D341Med (cell line): Measurements from ENCODE around the gene NAALADL2.
"Not testable (repeated sequence)": the region's sequence is repeated elsewhere in the genome, so short reads cannot be mapped to it uniquely, and the experiment has no call there.

Source experiments
- DNase-seq: peaks from one replicate; pipeline ENCODE4 v3.0.0; 2012; ENCODE audit warnings: low spot score

NAALADL2 gene

DNA sequence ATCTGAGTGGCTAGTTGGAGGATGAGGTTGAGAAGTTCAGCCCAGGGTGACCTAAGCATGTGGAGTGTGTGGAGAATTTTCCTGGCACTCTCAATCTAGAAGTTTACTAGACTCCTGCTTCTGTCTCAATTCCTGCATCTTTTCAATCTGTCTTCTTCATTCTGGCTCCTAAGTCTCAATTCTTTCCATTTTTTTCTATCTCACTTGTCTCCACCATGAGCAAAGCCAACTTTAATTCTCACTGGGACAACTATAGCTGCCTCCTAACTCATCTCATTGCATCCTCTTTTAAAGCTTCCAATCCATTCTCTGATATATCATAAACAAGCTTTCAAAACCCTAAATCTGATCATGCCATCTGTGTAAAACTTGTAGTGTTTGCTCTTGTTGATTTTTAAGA lies 569.3 kb downstream of the NAALADL2 start:
- DNase-seq = no peak

DNA sequence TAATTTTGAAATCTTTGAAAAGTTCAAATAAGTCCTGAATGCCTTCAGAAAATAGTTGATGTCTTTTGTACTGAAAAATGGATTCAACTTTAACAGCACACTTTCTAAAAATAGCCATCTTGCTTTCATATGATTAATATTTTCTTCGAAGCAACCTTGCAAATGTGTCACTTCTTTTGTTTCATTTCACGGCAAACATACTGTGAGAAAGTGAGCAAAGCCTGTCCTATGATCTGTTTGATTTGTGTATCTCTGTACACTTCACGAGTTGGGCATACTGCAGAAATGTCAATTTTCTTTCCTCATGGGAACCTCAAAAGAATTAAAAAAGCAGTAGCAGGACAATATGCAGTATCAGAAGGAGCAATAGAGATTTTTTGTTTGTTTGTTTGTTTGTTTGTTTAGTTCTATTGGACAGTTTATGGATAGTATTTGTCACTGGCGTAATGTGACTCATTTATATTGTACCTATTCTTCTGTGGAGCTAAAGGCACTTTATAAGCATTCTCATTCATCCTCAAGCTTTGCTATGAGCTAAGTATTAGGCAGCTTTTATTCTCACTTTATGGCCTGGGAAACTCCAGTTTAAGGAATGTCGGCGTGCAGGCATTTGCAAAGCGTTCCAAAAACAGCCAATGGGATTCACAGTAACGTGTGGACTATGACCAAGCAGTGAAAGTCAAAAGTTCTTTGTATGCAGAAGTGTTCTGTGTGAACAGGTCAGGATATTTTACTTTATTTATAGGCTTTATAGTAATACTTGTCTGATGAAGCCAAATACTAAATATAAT lies 572.0 kb downstream of the NAALADL2 start:
- no peak for DNase-seq

DNA sequence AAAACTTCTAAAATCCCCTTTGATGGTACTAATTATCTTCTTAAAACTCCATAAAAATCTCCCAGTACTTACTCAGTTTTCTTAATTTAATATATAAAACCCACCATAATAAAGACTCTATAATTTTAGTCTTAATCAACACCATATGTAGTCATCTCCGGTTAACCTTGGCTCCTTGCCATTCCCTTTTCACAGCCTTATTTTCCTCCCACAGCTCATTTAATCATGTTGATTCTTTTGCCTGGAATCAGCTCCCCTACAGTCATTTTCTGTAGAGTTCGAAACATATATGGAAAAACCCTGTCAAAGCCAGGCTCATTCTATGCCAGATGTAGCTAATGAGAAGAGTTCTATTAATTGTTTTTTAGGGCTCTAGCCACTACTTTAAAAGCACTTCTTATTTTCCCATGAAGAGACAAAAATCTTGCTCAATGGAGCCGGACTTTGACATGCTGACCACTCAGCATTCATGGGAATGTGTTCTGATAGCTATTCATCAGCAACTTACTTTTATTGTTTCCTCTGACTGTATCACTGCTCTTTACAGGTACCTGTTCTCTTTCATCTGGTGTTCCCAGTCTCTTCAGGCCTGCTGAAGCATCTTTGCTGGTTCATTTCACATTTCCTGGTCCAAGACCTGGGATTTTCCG lies 573.4 kb downstream of the NAALADL2 start:
- DNase-seq = no peak

DNA sequence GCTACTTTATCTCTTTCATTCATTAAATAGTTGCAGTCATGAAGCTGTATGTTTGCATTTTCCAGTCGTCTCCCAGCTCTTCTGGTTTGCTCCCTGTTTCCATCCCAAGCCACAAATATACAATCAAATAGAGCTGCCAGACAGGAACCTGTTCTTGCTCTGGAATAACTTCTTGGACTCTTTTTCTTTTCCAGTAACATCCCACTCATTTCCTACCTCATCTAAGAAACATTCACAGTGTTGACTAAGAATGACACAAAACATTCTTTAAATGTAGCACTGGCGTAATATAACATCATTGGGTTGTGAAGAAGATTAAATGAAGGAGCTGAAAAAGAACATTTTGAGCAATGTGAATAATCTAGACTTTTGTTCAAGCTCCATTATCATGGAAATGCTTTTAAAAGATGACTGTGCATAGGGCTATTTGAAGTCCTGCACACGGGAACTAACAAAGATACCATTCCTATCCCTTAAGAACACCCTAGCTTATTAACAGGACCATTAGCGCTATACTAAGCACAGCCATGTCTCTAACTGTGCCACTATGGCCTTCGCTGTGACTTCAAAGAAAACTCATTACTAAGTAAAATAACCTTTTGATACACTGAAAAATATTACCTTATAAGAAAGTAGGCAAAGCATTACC lies 574.0 kb downstream of the NAALADL2 start:
- DNase-seq = no peak

DNA sequence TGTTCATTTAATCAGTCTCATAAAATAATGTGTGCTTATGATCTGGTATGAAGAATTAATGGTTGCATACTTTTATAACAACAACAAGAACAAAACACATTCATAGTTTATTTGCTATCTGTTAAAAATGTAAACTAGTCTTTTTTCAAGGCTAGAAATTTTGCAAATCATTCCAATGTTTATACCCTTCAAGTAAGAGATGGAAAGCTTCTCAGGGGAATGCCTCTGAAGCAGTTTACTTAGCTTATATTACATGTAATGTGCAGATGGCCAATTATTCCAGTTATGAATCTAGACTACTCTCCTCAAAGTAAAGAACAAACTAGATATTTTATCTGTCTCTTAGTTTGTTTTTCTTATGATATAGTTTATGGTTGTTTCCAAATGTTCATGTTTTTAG lies 575.4 kb downstream of the NAALADL2 start:
- no peak for DNase-seq

DNA sequence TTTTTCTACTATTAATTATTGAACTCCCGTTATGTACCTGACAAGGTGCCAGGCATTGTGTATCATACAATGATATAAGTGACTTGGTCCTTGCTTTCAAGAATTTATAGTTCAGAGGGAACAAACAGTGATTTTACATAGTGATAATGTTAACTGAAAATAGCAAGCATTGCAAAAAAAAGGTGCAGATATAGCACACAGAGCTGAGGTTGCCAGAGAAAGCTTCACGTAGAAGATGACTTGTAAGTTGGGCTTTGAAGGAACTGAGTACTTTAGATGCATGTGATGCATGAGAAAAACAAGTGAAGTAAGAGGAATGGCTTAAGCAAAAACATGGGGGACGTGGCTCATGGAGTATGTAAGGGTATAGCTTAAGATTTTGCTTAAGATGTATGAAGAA lies 584.5 kb downstream of the NAALADL2 start:
- DNase-seq = no peak

DNA sequence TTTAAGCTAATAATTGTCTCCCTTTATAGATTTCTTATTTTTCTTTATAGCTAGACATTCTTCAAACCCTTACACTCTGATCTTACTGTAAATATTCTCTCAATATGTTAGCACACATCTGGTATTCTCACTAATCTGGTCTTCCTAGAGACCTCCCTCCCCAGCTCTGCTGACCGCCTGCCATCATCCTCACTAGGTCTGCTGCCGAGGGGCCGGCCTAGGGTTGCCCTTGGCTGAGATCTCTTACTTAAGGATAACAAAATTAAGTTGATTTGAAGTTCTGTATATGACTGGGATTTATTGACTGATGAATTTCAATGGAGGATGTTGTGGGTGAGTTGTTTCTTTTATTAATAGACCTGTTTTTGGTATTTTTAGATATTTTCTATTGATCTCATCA lies 586.6 kb downstream of the NAALADL2 start:
- DNase-seq = no peak

DNA sequence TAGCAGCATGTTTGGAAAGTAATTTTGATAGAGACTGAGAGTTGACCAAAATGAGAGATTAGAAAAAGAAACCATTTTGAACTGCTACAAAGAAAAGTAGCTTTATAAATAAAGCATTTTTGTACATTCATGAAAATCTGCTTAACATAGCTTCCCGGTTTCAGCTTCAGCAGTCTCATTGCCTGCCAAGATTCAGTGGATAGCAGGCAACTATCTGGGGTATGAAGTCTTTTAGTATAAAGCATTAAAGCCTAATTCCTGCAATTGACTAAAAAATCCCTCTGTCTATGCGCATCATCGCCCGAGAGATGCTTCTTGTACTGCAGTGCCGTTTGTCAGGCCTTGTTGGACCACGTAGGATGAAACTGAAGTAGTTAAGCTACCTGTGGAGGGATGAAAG lies 588.4 kb downstream of the NAALADL2 start:
- DNase-seq = no peak

DNA sequence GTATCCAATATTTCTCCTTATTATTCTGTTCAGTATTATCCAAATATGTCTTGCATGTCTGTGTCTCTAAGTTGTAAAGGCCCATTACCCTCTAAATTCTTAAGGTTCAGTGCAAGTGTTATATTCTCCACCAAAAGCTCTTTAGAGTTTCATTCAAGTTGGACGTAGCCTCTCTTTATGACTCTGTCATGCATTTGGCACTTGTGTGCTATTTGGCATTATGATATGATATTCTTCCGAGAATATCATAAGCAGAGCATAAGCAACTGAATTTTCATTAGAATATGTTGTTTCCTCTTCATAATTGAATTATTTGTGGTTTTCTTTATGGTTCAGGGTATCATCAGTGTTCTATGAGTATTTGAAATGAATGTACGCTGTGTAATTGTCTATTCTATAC lies 594.2 kb downstream of the NAALADL2 start:
- DNase-seq = no peak

DNA sequence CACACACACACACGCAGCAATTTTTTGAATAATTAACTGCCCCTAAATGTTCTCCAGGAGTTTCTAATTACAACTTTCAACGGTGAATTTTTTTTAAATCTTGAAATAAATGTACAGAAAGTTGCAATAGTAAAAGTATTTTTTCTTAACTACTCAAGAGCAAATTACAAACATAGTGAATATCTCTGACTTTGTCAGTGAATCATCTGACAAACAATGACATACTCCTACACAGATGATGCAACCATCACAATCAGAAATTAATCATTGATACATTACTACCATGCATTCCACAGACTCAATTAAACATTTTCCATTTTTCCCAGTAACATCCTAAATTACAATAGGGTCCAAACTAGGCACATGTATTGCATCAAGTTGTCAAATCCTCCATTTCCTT lies 597.3 kb downstream of the NAALADL2 start:
- DNase-seq = no peak

DNA sequence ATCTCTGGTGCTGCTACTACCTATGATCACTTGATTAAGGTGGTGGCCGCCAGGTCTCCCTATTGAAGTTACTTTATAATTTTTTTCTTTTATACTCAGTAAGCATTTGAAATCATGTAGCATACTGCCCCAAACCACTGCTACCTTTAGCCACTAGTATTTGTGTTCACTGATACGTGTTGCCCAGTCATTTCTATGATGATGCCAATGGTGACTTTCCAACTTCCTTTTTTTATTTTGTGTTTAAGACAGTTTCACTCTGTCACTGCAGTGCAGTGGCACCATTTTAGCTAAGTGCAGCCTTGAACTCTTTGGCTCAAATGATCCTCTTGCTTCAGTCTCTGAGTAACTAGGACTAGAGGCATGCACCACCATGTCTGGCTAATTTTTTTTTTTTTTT lies 598.2 kb downstream of the NAALADL2 start:
- DNase-seq = no peak

DNA sequence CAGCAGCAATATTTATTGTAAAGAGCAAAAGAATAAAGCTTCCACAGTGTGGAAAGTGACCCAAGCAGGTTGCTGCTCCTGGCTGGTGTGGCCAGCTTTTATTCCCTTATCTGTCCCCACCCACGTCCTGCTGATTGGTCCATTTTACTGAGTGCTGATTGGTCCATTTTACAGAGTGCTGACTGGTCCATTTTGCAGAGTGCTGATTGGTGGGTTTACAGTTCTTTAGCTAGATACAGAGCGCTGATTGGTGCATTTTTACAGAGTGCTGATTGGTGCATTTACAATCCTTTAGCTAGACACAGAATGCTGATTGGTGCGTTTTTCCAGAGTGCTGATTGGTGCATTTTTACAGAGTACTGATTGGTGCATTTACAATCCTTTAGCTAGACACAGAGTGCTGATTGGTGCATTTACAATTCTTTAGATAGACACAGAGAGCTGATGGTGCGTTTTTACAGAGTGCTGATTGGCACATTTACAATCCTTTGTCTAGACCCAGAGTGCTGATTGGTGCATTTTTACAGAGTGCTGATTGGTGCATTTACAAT lies 601.8 kb downstream of the NAALADL2 start:
- DNase-seq = not testable (repeated sequence)

DNA sequence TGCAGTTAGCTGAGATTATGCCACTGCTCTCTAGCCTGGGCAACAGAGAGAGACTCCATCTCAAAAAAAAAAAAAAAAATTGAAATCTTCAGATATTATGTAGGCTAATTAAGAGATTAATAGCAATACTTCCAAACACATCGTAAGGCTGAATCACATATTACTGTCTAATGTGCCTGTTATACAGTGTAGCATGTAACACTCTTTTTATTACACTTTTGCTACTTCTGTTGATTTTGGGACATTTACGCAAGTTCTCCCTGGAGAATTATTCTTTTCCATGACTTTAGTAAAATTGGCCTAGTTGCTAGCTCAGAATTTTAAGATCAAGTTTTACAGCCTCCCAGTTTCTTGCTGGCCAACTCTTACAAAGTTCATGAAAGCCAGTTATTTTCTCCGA lies 605.2 kb downstream of the NAALADL2 start:
- DNase-seq = no peak

DNA sequence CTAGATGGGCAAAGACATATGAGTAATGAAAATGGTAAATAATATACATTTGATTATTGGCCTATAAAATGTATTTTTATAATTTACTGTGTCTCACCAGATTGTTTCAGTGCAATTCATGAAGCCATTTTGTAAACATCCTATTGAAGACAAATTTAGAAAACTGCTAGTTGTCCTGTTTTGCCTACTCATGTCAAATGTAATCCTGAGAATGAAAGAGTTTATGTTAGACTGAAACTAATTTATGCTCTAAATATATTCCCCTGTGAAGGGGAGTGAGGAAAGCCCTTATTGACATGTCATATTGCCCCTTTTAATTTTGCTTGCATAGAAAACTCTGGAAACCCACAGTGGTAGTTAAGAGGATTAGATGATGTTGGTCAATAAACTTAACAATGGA lies 610.0 kb downstream of the NAALADL2 start:
- no peak for DNase-seq

DNA sequence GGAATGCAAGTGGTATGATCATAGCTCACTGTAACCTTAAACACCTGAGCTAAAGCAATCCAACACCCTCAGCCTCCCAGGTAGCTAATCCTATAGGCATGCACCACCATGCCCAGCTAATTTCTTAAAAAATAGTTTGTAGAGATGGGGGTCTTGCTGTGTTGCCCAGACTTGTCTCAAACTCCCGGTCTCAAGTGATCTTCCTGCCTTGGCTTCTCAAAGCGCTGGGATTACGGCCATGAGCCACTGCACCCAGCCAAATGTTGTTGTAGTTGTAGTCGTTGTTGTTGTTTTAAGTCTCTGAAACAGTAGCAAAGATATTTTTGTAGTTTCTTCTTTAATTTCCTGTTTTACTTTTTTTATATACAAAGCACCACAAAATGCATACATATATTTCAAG lies 616.6 kb downstream of the NAALADL2 start:
- DNase-seq = no peak

DNA sequence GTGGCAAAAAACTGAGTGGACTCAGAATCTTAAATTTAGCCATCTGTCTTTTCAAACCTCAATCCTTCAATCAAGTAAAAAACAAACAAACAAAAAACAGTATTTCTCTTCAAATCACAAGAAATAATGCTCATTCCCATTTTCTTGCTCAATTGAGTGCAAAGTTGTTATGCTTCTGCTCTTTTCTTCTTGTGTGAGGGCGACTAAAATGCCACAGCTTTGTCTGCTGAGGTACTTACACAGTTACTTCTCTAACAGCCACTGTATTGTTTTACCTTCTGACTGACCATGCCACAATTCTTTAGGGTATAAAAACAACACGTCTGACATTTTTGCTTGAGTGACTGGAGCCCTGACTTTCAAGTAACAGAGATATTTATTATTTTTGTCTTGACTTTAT lies 617.4 kb downstream of the NAALADL2 start:
- DNase-seq = no peak

DNA sequence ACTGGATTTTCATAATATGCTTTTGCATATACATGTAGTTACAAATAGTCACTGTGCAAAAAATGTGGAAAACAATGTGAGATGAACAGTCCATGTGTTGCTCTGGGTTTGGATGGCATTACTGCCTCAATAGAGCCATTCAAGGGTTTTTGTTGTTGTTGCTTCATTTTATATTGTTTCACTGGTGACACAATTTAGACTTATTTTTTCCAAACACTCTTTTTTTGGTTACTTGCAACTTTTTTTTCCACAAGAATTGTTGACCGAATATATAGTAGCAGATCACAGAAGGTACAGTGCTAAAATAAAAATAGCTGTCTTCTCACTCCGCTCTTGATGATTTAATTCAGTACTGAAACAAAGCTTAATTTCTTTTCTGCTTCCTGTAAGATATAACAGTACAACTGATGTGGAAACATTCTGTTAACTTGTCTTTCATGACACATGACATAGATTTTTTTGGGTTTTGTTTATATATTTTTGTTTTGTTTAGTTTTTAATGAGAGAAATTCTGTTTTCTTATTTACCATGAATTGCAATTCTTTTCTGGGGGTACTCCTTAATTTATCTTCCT lies 618.6 kb downstream of the NAALADL2 start:
- DNase-seq = no peak

DNA sequence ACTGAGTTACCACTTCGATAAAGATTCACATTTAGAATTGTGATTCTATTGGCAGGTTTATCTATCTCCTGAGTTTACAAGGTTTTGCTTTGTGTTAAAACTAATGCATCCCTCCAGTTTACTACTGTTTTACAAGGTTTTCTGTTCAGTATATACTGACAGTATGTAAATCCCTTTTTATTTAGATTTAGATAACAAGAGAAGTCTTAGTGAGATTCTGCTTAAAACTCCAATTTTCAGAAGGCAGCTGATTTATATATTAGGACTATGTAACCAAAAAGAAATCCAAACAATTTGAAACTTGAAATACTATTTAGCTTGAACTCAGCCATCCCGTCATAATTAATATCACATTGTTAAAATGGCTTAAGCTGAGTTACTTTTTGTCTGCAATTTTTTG lies 619.2 kb downstream of the NAALADL2 start:
- no peak for DNase-seq

DNA sequence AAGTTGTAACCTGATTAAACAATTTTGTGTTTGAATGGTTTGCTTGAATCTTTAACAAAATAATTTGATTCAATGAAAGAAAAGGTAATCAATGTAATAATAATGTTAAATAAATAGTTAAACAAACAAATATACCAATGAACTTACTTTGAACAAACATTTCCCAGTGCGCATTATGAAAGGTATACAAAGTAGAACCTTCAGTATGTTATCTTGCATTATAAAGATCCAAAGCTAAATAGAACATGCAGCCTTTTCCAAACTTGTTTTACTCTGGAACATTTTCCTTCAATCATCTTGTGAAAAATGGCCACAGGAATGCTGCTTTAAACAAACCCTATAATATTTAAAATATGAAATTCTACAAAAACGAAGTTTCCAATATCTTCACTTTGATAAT lies 620.0 kb downstream of the NAALADL2 start:
- DNase-seq = no peak

DNA sequence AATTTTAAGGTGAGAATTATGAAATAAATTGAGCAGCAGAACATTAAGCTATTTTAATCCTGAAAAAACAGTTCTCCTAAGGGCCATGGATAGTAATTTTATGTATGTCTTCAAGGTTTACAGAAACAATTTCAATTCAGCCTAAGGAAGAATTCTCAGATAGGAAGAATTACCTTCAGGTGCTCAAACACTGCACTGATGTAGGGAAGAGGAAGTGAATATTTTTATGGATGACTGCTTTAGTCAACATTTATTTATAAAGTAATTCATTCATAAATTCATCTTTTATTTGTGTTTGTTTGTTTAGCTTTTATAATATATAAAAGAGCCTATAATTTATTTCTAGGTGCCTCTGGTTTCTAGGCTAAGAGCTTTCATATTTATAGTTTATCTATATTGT lies 620.7 kb downstream of the NAALADL2 start:
- DNase-seq = no peak

DNA sequence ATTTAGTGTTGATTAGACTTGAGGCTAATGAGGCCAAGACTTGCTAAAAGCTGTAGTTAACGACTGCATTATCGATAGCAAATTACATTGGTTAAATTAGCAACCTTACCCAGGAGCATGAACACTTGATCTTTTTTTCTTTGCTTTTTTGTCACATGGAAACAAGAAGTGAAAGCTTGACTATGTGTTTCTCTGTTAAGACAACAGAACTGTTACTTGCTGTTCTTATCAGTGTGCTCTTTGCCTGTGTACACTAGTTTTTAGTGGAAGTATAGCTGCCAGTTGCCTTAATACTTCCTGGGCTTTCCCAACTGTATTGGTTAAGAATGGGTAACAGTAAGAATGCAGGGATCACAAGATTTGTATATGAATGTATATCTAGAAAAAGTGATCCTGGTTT lies 625.5 kb downstream of the NAALADL2 start:
- no peak for DNase-seq

DNA sequence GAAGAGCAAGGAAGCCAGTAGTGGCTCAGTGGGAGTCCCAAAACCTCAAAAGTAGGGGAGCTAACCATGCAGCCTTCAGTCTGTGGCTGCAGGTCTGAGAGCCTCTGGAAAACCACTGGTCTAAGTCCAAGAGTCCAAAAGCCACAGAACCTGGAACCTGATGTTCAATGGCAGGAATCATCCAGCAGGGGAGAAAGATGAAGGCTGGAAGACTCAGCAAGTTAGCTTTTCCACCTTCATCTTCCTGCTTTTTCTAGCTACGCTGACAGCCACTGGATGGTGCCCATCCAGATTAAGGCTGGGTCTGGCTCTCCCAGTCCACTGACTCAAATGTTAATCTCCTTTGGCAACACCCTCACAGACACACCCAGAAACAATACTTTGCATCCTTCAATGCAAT lies 626.3 kb downstream of the NAALADL2 start:
- no peak for DNase-seq

DNA sequence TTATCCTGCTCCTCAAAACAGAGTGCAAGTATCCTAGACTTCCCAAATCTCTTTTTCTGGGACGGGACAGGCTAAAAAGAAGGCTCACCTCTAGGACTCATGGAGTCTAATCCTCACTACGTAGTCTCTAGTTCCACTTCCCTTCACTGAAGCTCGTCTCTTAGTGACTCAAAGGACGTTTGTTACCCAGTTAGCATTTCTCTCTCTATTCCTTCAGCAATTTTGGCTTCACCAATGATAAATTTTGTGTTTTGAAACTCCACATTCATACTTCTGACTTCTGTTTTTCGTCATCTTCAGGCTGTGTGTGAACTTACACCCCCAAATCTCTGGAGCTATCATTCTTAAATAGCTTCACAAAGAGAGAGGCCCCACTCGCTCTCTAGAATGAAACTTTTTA lies 627.1 kb downstream of the NAALADL2 start:
- no peak for DNase-seq
